ES-I3 (cell line): ENCODE data around the gene DDX24.

Experiments used
- H3K36me3 ChIP-seq: 2 replicates; pipeline ENCODE4 v1.6.1; 2013; ENCODE audit warnings: mild to moderate bottlenecking, low read length, control low read depth, moderate library complexity; ENCODE audit not compliant: insufficient read depth
- H3K4me1 ChIP-seq: 2 replicates; pipeline ENCODE4 v1.6.1; 2013; ENCODE audit warnings: mild to moderate bottlenecking, control low read depth, low read length; ENCODE audit not compliant: insufficient read depth
- H3K9ac ChIP-seq: 2 replicates; pipeline ENCODE4 v1.6.1; 2013; ENCODE audit warnings: low read depth, mild to moderate bottlenecking, low read length, moderate library complexity
- H3K9me3 ChIP-seq: 2 replicates; pipeline ENCODE4 v1.6.1; 2013; ENCODE audit warnings: mild to moderate bottlenecking, low read length, moderate library complexity; ENCODE audit not compliant: control insufficient read depth, insufficient read depth

The DDX24 gene

GRCh38 chr14:94021001-94021400, 60.0 kb downstream of the DDX24 start:
- no peaks in the 10 kb centered on the region for H3K9me3 ChIP-seq
- H3K36me3 ChIP-seq = no peaks in the 10 kb centered on the region
- H3K4me1 ChIP-seq = peaks cover 20% of the 10 kb centered on the region; the same call in 1 of the 2 replicates
- H3K9ac ChIP-seq = no peak overlapping the region

DNA sequence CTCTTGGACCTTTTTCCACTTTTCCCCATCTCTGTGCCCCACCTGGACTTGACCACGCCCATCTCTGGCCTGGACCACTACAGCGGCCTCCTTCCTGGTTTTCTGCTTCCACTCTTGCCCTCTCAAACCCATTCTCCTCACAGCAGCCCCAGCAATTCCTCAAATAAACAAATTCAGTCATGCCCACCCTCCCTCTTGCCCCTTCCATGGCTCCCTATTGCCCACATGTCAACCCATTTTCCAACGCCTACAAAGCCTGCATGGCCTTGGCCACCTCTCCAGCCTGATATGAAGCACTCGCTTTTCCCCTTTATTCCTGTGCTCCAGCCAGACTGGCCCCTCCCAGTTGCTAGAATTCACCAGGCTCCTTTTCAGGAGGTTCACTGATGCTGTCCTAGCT, 60.7 kb downstream of the DDX24 start:
- H3K9ac ChIP-seq = no peak overlapping the region
- no peaks in the 10 kb centered on the region for H3K9me3 ChIP-seq
- H3K4me1 ChIP-seq = peaks cover 20% of the 10 kb centered on the region; the same call in 1 of the 2 replicates
- H3K36me3 ChIP-seq = no peaks in the 10 kb centered on the region

- Histone ChIP-seq H3K4me1 (peaks cover 20% of the 10 kb centered on the region; the same call in 1 of the 2 replicates), H3K9me3 (no peaks in the 10 kb centered on the region), H3K36me3 (no peaks in the 10 kb centered on the region), H3K9ac (no peak overlapping the region)
Observed at GRCh38 chr14:94019329-94019728, 61.7 kb downstream of the DDX24 start.

DNA sequence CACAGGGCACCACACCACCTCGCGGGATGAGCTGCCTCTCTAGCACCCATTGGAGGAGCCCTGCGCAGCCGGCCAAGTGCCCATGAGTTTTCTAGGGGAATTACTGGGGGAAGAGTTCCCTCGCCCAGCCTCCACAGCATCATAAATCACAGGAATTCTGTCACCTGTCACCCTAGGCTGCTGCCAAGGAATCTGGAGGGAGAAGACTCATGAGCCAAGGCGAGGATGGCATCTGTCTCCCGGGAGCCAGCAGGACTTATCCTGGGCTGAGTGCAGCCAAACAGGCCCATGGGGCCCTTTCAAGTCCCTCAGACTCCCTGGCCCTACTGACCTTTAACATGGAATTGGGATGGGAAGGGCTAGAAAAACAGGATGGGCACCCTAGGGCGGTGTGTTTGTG, 62.7 kb downstream of the DDX24 start:
- Histone ChIP-seq H3K9ac (no peak overlapping the region), H3K4me1 (peaks cover 20% of the 10 kb centered on the region; the same call in 1 of the 2 replicates), H3K36me3 (no peaks in the 10 kb centered on the region), H3K9me3 (no peaks in the 10 kb centered on the region)

DNA sequence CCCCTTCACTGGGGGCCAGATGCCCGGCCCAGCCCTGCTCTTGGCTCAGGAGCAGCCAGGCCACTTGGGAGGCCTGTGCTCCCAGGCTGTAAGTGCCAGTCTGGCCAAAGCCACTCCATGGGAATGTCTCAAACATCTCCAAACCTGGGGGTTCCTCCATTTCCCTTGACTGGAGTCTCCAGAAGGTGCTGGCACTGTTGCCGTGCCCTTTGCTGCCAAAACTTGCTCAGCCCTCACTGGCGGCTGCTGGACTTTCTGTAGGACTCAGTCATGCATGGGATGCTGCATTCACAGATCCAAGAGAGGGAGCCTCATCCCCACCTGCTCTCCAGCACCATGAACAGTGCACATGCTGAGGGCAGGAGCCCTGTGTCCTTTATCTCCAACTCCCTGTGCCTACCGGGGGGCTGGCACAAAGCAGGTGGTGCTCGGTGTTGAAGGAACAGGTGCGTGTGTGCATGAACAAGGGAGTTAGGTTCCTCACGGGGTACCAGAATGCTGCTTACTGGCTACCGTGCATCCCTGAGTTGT, 64.5 kb downstream of the DDX24 start:
- no peaks in the 10 kb centered on the region for H3K36me3 ChIP-seq
- peaks cover 6% of the 10 kb centered on the region; the same call in 1 of the 2 replicates for H3K4me1 ChIP-seq
- no peak overlapping the region for H3K9ac ChIP-seq
- no peaks in the 10 kb centered on the region for H3K9me3 ChIP-seq

DNA sequence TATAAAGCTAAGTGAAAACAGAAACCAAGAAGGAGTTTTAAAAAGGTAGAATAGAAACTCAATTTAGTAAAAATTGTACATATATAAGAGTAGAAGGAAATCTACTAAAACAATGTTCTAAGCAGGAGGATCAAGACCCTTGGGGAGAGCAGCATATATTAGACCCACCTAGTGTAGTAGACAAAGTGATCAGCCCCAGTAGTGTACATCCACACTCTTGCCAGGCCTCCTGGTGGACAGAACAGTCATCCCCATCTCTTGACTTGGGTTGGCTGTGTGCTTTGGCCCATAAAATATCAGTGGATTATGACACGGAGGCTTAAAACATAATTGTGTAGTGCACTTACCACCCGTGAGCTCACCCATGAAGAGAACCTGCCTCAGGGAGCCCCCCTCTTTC, 65.8 kb downstream of the DDX24 start:
- Histone ChIP-seq H3K9me3 (no peaks in the 10 kb centered on the region), H3K9ac (no peak overlapping the region), H3K4me1 (0 out of 2 replicates have a peak, but pooled peaks cover 4% of the 10 kb centered on the region), H3K36me3 (no peaks in the 10 kb centered on the region)

- Histone ChIP-seq H3K9ac (no peak overlapping the region), H3K36me3 (no peaks in the 10 kb centered on the region)
Observed at GRCh38 chr14:94014382-94014781, 66.6 kb downstream of the DDX24 start.

GRCh38 chr14:94011795-94012194, 69.2 kb downstream of the DDX24 start:
- Histone ChIP-seq H3K36me3 (no peaks in the 10 kb centered on the region), H3K9ac (no peak overlapping the region), H3K4me1 (0 out of 2 replicates have a peak, but pooled peaks cover 4% of the 10 kb centered on the region), H3K9me3 (no peaks in the 10 kb centered on the region)

More at GRCh38 chr14:94014382-94014781, 66.6 kb downstream of the DDX24 start:
- H3K9me3 ChIP-seq = no peaks in the 10 kb centered on the region
- 0 out of 2 replicates have a peak, but pooled peaks cover 4% of the 10 kb centered on the region for H3K4me1 ChIP-seq

GRCh38 chr14:94010625-94011024, 70.4 kb downstream of the DDX24 start:
- H3K9ac ChIP-seq = no peak overlapping the region
- H3K9me3 ChIP-seq = no peaks in the 10 kb centered on the region
- no peaks in the 10 kb centered on the region for H3K36me3 ChIP-seq
- 0 out of 2 replicates have a peak, but pooled peaks cover 4% of the 10 kb centered on the region for H3K4me1 ChIP-seq

GRCh38 chr14:94009767-94010166, 71.2 kb downstream of the DDX24 start:
- Histone ChIP-seq H3K9me3 (no peaks in the 10 kb centered on the region), H3K4me1 (0 out of 2 replicates have a peak, but pooled peaks cover 4% of the 10 kb centered on the region), H3K9ac (no peak overlapping the region), H3K36me3 (no peaks in the 10 kb centered on the region)

GRCh38 chr14:94008234-94008633, 72.8 kb downstream of the DDX24 start:
- H3K9me3 ChIP-seq = no peaks in the 10 kb centered on the region
- no peak overlapping the region for H3K9ac ChIP-seq
- H3K36me3 ChIP-seq = no peaks in the 10 kb centered on the region
- 0 out of 2 replicates have a peak, but pooled peaks cover 4% of the 10 kb centered on the region for H3K4me1 ChIP-seq

GRCh38 chr14:94005324-94006073, 75.5 kb downstream of the DDX24 start:
- Histone ChIP-seq H3K9ac (no peak overlapping the region), H3K36me3 (no peaks in the 10 kb centered on the region), H3K4me1 (no peaks in the 10 kb centered on the region), H3K9me3 (no peaks in the 10 kb centered on the region)

GRCh38 chr14:94004015-94004414, 77.0 kb downstream of the DDX24 start:
- Histone ChIP-seq H3K9ac (no peak overlapping the region), H3K4me1 (no peaks in the 10 kb centered on the region), H3K36me3 (no peaks in the 10 kb centered on the region), H3K9me3 (no peaks in the 10 kb centered on the region)

DNA sequence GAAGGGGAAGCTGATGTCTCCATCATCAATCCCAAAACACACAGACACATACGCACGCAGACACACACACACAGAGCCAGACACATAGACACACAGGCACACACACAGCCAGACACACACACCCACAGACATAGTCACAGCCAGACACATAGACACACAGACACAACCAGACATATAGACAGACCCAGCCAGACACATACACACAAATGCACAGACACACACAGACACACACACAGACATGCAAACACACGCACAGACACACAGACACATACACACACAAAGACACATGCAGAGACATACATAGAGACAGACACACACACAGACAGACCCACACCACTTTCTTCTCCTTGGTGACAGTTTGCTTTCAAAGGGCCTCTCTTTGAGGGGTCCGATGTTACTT, 77.6 kb downstream of the DDX24 start:
- H3K4me1 ChIP-seq = no peaks in the 10 kb centered on the region
- H3K36me3 ChIP-seq = no peaks in the 10 kb centered on the region
- H3K9me3 ChIP-seq = no peaks in the 10 kb centered on the region
- no peak overlapping the region for H3K9ac ChIP-seq
